ENCODE measurements around the gene THTPA.
"Not testable (repeated sequence)": the region's sequence is repeated elsewhere in the genome, so short reads cannot be mapped to it uniquely, and the experiment has no call there.

The THTPA gene

DNA sequence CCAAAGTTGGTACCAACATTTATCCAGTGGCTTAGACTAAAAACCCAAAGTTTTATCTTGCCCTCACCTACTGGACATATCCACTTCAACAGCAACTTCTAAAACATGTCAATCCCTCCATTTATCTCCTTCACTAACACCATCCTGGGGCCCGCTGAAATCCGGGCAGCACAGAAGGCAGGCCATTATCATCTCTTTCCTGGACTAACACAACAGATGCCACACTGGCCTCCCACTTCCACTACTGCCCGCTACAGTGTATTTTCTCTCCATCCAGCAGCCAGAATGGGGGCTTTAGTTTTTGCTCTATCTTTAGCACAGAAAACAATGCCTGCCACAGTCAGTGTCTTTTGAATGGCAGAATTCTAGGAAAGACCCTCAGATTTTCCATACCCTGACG, 20.1 kb upstream of the THTPA start:
- no peak for DNase-seq

DNA sequence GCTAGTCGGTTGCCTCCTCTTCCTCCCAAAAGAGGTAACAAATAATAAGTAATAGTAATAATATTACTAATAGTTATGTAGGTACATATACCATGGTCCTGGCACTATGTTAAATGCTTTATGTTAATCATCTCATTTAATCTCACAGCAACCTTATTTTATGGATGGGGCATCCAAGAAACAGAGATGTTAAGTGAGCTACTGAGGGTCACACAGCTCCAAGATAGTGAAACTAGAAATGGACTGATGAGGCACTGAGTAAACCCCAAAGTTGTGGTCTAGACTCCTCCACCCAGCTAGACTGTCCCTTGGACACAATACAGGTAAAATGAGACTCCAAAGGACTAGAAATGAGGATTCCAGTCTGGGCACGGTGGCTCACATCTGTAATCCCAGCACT, 19.6 kb upstream of the THTPA start:
- no peak for DNase-seq

DNA sequence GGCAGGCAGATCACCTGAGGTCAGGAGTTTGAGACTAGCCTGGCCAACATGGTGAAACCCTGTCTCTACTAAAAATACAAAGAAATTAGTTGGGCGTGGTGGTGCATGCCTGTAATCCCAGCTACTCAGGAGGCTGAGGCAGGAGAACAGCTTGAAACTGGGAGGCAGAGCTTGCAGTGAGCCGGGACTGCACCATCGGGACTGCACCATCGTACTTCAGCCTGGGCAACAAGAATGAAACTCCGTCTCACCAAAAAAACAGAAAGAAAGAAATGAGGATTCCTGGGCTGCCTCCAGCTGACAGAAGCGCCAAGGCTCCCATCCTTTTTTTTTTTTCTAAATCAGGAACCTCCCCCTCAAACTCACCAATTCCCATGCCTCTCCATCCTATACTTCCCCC, 19.2 kb upstream of the THTPA start:
- not testable (repeated sequence) for DNase-seq

- peak; percentile 6 for DNase-seq
Measured at GRCh38 chr14:23537351-23538049, 18.6 kb upstream of the THTPA start.

DNA sequence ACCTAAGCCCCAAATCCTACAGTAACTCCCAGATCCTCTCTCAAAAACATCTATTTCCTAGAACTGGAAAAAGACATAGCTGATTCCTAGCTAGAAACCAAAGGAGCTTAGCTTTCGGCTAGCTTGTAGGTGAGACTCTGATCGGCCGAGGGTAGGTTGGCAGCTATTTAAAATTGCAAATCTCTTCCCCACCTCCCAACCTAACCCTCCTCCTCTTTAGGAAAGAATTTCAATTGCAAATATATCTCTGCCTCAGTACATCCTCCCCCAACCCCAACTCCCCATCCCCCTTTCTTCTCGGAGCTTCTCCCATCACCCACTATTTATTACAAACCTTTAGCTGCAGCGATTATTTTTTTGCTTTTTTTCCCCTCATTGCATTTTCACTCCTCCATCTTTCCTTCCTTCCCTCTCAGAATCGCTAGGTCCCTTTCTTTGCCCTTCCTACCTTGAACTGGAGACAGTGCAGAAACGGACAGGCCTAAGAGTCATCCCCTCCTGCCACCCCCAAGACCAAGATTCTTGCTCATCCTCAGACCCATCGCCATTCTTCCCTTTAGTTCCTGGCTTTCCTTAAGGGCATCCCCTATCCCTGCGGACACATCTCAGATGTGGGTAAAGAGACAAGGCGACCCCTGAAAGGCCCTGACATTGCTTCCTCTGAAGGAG, 17.9 kb upstream of the THTPA start:
- DNase-seq: no peak

GRCh38 chr14:23538785-23539184, 17.3 kb upstream of the THTPA start:
- no peak for DNase-seq

- DNase-seq: peak; percentile 6
Measured at GRCh38 chr14:23539248-23540140, 16.6 kb upstream of the THTPA start.

- DNase-seq: no peak
Measured at GRCh38 chr14:23540141-23540469, 16.0 kb upstream of the THTPA start.

- DNase-seq: no peak
Measured at GRCh38 chr14:23542261-23542660, 13.8 kb upstream of the THTPA start.

GRCh38 chr14:23543403-23543802, 12.7 kb upstream of the THTPA start:
- no peak for DNase-seq

DNA sequence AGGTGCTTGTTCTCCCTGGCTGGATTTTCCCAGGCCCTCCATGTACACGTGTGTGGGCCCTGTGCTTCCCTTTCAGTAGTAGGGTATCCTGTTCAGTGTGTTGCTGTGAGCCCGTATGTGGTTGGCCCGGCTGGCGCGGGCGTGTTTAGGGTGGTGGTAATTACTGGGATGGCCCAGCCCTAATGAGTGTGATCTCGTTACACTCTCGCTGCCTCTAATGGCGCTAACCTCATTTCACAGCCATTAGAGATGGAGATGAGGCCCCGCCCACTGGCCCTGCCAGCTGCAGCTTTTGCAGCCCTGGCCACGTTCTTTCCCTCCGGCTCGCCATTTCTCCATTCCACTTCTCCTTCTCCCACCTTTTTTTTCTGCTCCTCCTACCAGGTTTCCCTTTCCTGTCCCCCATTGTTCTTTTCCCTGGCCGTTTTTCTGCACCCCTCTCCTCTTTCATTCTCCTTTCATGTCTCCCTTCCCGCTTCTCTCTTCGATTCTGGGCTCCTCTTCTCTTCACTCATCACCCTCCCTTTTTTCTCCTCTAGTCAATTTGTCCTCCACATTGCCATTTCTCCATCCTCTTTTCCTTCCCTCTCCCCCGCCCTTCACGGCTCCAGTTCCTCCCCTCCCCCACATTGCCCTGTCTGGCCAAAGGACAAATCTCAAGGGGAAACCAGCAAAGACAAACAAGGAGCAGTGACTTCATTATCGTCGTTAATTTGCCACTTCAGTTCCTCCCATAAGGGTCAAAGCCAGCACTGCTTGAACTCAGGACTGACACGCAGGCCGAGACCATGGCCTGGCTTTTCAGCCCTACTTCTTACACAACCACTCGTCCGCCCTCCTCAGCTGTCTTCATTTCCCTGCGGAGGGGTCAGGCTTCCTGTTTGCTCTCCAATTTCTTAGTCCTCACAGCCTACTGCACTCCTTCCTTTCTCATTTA, 11.3 kb upstream of the THTPA start:
- peak; percentile 17 for DNase-seq

- no peak for DNase-seq
Measured at GRCh38 chr14:23545740-23546365, 10.2 kb upstream of the THTPA start.

DNA sequence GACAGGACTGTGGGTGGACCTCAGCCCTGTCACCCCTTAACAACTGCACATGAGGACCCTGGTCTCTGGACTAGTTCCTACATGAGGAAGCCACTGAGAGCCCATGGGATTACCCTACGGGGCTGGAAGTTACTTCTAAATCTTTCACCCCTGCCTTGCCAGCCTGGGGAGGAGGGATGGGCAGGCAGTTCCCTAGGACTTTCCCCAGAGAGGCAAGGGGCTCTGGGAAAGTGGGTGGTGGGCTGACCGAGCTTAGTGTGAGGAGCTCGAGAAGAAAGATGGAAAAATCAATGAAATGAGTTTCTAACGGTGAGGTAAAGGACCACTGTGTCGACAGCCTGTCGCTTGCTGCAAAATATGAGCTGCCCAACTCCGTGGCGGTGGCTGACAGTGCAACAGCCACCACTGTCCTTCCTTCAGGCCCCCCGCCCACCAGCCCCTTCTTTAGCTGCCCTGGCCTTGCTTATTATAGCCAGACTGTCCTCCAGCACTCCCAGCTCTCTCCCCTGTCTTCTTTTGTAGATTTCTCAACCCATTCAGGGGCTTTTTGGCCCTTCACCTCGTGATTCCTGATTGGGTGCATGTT, 9.5 kb upstream of the THTPA start:
- no peak for DNase-seq

GRCh38 chr14:23547924-23548323, 8.1 kb upstream of the THTPA start:
- no peak for DNase-seq

- no peak for DNase-seq
Measured at GRCh38 chr14:23548351-23549318, 7.4 kb upstream of the THTPA start.

GRCh38 chr14:23550131-23550811, 5.8 kb upstream of the THTPA start:
- DNase-seq: no peak

DNA sequence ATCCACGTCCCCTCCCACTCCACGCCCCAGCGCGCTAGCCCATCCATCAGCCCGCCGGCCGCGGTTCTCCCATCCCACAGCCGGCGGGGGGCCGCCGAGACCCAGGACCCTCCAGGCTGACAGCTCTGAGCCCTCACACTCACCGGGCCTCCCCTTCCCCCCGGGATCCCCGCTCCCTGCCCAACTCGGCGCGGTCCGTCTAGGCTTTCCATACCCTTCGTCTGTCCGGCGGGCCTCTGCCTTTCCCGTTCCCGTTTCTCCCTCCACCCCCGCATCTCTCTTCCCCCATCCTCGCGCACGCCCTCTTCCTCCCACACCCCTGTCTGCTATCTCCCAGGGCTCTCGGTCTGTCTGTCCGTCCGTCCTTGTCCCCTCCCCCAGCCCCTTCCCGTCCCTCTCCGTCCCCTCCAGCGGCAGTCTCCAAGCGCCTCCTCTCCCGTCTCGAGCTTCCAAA, 5.2 kb upstream of the THTPA start:
- DNase-seq: no peak

GRCh38 chr14:23551266-23552028, 4.6 kb upstream of the THTPA start, which contains the start of gene ZFHX2:
TSS of gene ZFHX2 (minus strand) at chr14:23551765. CDS start at chr14:23535325, 16,440 bp downstream.
- peak; percentile 58 for DNase-seq

- DNase-seq: no peak
Measured at GRCh38 chr14:23555533-23555881, 564 bp upstream of the THTPA start.

Data from DMS 273 treated with DMSO at 0.1 percent for 48 hours (cell line).